ENCODE data around the gene IL17REL. TPM values are rescaled to one million over a fixed set of nuclear protein-coding genes. Genes with fewer than 3 reads are reported as not detected.
A peak's percentile ranks its signal among the peaks of the same experiment; 100 is the strongest.
"Not testable (repeated sequence)": the region's sequence is repeated elsewhere in the genome, so short reads cannot be mapped to it uniquely, and the experiment has no call there.

Gene IL17REL
- total RNA-seq, 1 donor from 2014 or later, result not detected

GRCh38 chr22:49983148-49984042 is 29.2 kb downstream of the IL17REL start:
- intact Hi-C loops (cut with DNase I), result no loop called here
- TF ChIP-seq POLR2A (IDR thresholded peaks at IDR 0.05) (no peak), CTCF (IDR thresholded peaks at IDR 0.05) (peak in 1 of 3 experiments; percentile 21)
- peaks cover 15% of the 10 kb centered on the region for H3K4me1 ChIP-seq
- H3K27me3 ChIP-seq, result no peaks in the 10 kb centered on the region
- H3K9me3 ChIP-seq, result no peaks in the 10 kb centered on the region
- peak overlapping the region; percentile 24 to 36 for H3K4me3 ChIP-seq
- H3K27ac ChIP-seq, result no peak overlapping the region
- peak in 1 of 2 donors; percentile 77 for DNase-seq (ENCODE audit: extremely low spot score in 2 of 2)
- H3K36me3 ChIP-seq, result no peaks in the 10 kb centered on the region

- DNase-seq (ENCODE audit: extremely low spot score in 2 of 2); H3K4me3 ChIP-seq; H3K27ac ChIP-seq; H3K9me3 ChIP-seq; H3K36me3 ChIP-seq; intact Hi-C loops (cut with DNase I); H3K27me3 ChIP-seq: not testable (repeated sequence)
- H3K4me1 ChIP-seq, result peaks cover 15% of the 10 kb centered on the region
Observed at GRCh38 chr22:49981799-49982198, 30.8 kb downstream of the IL17REL start.

GRCh38 chr22:49979587-49980264 is 32.8 kb downstream of the IL17REL start:
- Histone ChIP-seq H3K9me3 (no peaks in the 10 kb centered on the region), H3K27ac (no peak overlapping the region), H3K4me3 (no peak overlapping the region), H3K4me1 (peaks cover 23% of the 10 kb centered on the region), H3K36me3 (no peaks in the 10 kb centered on the region), H3K27me3 (no peaks in the 10 kb centered on the region)
- DNase-seq (ENCODE audit: extremely low spot score in 2 of 2), result no peak
- intact Hi-C loops (cut with DNase I), result no loop called here
- no peak for TF ChIP-seq POLR2AphosphoS5 (IDR thresholded peaks at IDR 0.05; ENCODE audit: insufficient read depth in 1 of 2, low read depth in 1 of 2)
- TF ChIP-seq CTCF (IDR thresholded peaks at IDR 0.05), result peak in 1 of 3 experiments; percentile 27

- DNase-seq (ENCODE audit: extremely low spot score in 2 of 2), result no peak
- no peaks in the 10 kb centered on the region for H3K36me3 ChIP-seq
- no peak overlapping the region for H3K4me3 ChIP-seq
- intact Hi-C loops (cut with DNase I), result no loop called here
- TF ChIP-seq CTCF (IDR thresholded peaks at IDR 0.05), result no peak
- TF ChIP-seq POLR2AphosphoS5 (IDR thresholded peaks at IDR 0.05; ENCODE audit: insufficient read depth in 1 of 2, low read depth in 1 of 2), result no peak
- no peak for TF ChIP-seq POLR2A (IDR thresholded peaks at IDR 0.05)
- no peaks in the 10 kb centered on the region for H3K9me3 ChIP-seq
- no peak overlapping the region for H3K27ac ChIP-seq
- H3K27me3 ChIP-seq, result no peaks in the 10 kb centered on the region
- peaks cover 9% of the 10 kb centered on the region for H3K4me1 ChIP-seq
Observed at GRCh38 chr22:49977578-49977977, 35.0 kb downstream of the IL17REL start.

GRCh38 chr22:49976439-49977175 is 36.0 kb downstream of the IL17REL start:
- peak in 1 of 2 donors; percentile 69 for DNase-seq (ENCODE audit: extremely low spot score in 2 of 2)
- Histone ChIP-seq H3K27me3 (no peaks in the 10 kb centered on the region), H3K36me3 (no peaks in the 10 kb centered on the region), H3K4me1 (peaks cover 19% of the 10 kb centered on the region), H3K9me3 (no peaks in the 10 kb centered on the region), H3K27ac (peak overlapping the region; percentile 60), H3K4me3 (no peak overlapping the region)
- intact Hi-C loops (cut with DNase I), result no loop called here
- TF ChIP-seq CTCF (IDR thresholded peaks at IDR 0.05), result no peak
- no peak for TF ChIP-seq POLR2AphosphoS5 (IDR thresholded peaks at IDR 0.05; ENCODE audit: insufficient read depth in 1 of 2, low read depth in 1 of 2)
- no peak for TF ChIP-seq POLR2A (IDR thresholded peaks at IDR 0.05)
